ENCODE measurements around the gene PDSS2. TPM values are rescaled to one million over a fixed set of nuclear protein-coding genes. Genes with fewer than 3 reads are reported as not detected.
"Not testable (repeated sequence)": the region's sequence is repeated elsewhere in the genome, so short reads cannot be mapped to it uniquely, and the experiment has no call there.

PDSS2 gene
- total RNA-seq, 1 experiment from 2014 or later, result 12.1 TPM

- not testable (repeated sequence) for H3K18ac ChIP-seq (ENCODE audit: insufficient read length, low read depth, low read length); H3K56ac ChIP-seq (ENCODE audit: insufficient read length, low read depth, low read length); H3K27me3 Mint-ChIP-seq (ENCODE audit: low read depth); H3K4me2 ChIP-seq (ENCODE audit: insufficient read depth, insufficient read length, low read length); H3K23ac ChIP-seq (ENCODE audit: insufficient read length, low read depth, low read length); H2BK120ac ChIP-seq (ENCODE audit: low read depth, low read length, poor library complexity, severe bottlenecking); H3K9me3 ChIP-seq (ENCODE audit: control insufficient read depth, low read depth, low read length); H4K8ac ChIP-seq (replicated peaks; ENCODE audit: insufficient read length, low read depth, low read length); H3K23me2 ChIP-seq (ENCODE audit: insufficient read length, low read depth, low read length, poor library complexity, severe bottlenecking); H3K9me3 Mint-ChIP-seq; H3K14ac ChIP-seq (ENCODE audit: insufficient read depth, low read length); H3K9ac ChIP-seq (ENCODE audit: extremely low read depth, insufficient read length, low read length); H2AK5ac ChIP-seq (ENCODE audit: insufficient read length, low read length); H2BK12ac ChIP-seq (ENCODE audit: insufficient read length, low read depth, low read length); H3K36me3 Mint-ChIP-seq (ENCODE audit: insufficient read depth in 1 of 3, low read depth in 3 of 3); H3K4me3 Mint-ChIP-seq; H4K91ac ChIP-seq (ENCODE audit: insufficient read length, low read depth, low read length); H2AFZ ChIP-seq (ENCODE audit: low read length); H3K79me2 ChIP-seq (ENCODE audit: insufficient read depth, low read length); H3K4ac ChIP-seq (ENCODE audit: low read depth, low read length); H3K79me1 ChIP-seq (ENCODE audit: insufficient read depth, low read depth, low read length, poor library complexity, severe bottlenecking); H3K27ac ChIP-seq (ENCODE audit: insufficient read length, low read depth, low read length); H3T11ph ChIP-seq (ENCODE audit: low read length); H4K20me1 ChIP-seq (ENCODE audit: control insufficient read depth, insufficient read depth, insufficient read length); H2BK15ac ChIP-seq (ENCODE audit: low read depth, low read length); H3K4me1 ChIP-seq (ENCODE audit: insufficient read depth, low read length); H2BK5ac ChIP-seq (ENCODE audit: insufficient read length, low read length); H3K27me3 ChIP-seq (ENCODE audit: insufficient read depth, low read length); H4K5ac ChIP-seq (ENCODE audit: insufficient read length, low read depth, low read length); H2BK20ac ChIP-seq (ENCODE audit: low read depth, low read length, poor library complexity, severe bottlenecking)
- WGBS (ENCODE audit: extremely low coverage, insufficient read length, low lambda C conversion rate), result no CpG with 5 or more reads among the region's 6 CpGs
- H3K27ac Mint-ChIP-seq, result peak overlapping the region in 2 of 3 experiments; percentile 34 to 67; a peak in 3 of 7 replicates
- peak; percentile 51 for DNase-seq
- peaks cover 19 to 24% of the 10 kb centered on the region in 2 experiments for H3K4me1 Mint-ChIP-seq
Measured at GRCh38 chr6:107285683-107286082, 173.7 kb downstream of the PDSS2 start.
